GM18511 (cell line): ENCODE results near the gene PTPRM.

Experiments used
- ATAC-seq: cut with Tn5 transposase; IDR thresholded peaks from one replicate; pipeline ENCODE4 v1.9.1; 2021; ENCODE audit warnings: mild to moderate bottlenecking, moderate library complexity; ENCODE audit not compliant: unreplicated experiment

PTPRM gene

GRCh38 chr18:7624697-7625096 lies 57.6 kb downstream of the PTPRM start:
- no peak for ATAC-seq

GRCh38 chr18:7626175-7626921 lies 59.2 kb downstream of the PTPRM start:
- ATAC-seq = no peak

GRCh38 chr18:7626922-7627440 lies 59.9 kb downstream of the PTPRM start:
- no peak for ATAC-seq

GRCh38 chr18:7629416-7629815 lies 62.3 kb downstream of the PTPRM start:
- ATAC-seq = no peak

GRCh38 chr18:7630731-7631442 lies 63.8 kb downstream of the PTPRM start:
- no peak for ATAC-seq

- no peak for ATAC-seq
Observed at GRCh38 chr18:7632152-7633098, 65.3 kb downstream of the PTPRM start.

- ATAC-seq = no peak
Observed at GRCh38 chr18:7633171-7633570, 66.1 kb downstream of the PTPRM start.

GRCh38 chr18:7635948-7636347 lies 68.8 kb downstream of the PTPRM start:
- ATAC-seq = no peak

- no peak for ATAC-seq
Observed at GRCh38 chr18:7637269-7637668, 70.2 kb downstream of the PTPRM start.

GRCh38 chr18:7638321-7638720 lies 71.2 kb downstream of the PTPRM start:
- ATAC-seq = no peak

- no peak for ATAC-seq
Observed at GRCh38 chr18:7641813-7642212, 74.7 kb downstream of the PTPRM start.

GRCh38 chr18:7642331-7642890 lies 75.3 kb downstream of the PTPRM start:
- ATAC-seq = no peak

GRCh38 chr18:7645756-7646155 lies 78.6 kb downstream of the PTPRM start:
- no peak for ATAC-seq

GRCh38 chr18:7646174-7646886 lies 79.2 kb downstream of the PTPRM start:
- no peak for ATAC-seq

GRCh38 chr18:7647500-7647899 lies 80.4 kb downstream of the PTPRM start:
- no peak for ATAC-seq

GRCh38 chr18:7657050-7657449 lies 89.9 kb downstream of the PTPRM start:
- no peak for ATAC-seq

GRCh38 chr18:7657937-7658336 lies 90.8 kb downstream of the PTPRM start:
- no peak for ATAC-seq

- ATAC-seq = no peak
Observed at GRCh38 chr18:7658701-7659100, 91.6 kb downstream of the PTPRM start.

- ATAC-seq = no peak
Observed at GRCh38 chr18:7661207-7661606, 94.1 kb downstream of the PTPRM start.

GRCh38 chr18:7662866-7663265 lies 95.8 kb downstream of the PTPRM start:
- ATAC-seq = no peak
